Esophagus squamous epithelium (tissue), 4 donors: ENCODE measurements around the gene NAAA.

Experiments
- POLR2A ChIP-seq, 4 donors: fragments of 450-650 bp; IDR thresholded peaks; one replicate each; pipeline ENCODE4 v1.6.1; 2017; ENCODE audit warnings: antibody characterized with exemption in 4 of 4, mild to moderate bottlenecking in 4 of 4, moderate library complexity in 3 of 4
- TF ChIP-seq, protein P1 (sequence below), 6 experiments: fragments of 450-650 bp in 4 of 6; fragments of 200-600 bp in 2 of 6; sonication (generic) in 2 of 6; IDR thresholded peaks; one replicate each; pipeline ENCODE4 v1.5.1; 2016 to 2019; ENCODE audit warnings: antibody characterized with exemption in 6 of 6, mild to moderate bottlenecking in 4 of 6, moderate library complexity in 4 of 6

- TF ChIP-seq, protein P1, sequence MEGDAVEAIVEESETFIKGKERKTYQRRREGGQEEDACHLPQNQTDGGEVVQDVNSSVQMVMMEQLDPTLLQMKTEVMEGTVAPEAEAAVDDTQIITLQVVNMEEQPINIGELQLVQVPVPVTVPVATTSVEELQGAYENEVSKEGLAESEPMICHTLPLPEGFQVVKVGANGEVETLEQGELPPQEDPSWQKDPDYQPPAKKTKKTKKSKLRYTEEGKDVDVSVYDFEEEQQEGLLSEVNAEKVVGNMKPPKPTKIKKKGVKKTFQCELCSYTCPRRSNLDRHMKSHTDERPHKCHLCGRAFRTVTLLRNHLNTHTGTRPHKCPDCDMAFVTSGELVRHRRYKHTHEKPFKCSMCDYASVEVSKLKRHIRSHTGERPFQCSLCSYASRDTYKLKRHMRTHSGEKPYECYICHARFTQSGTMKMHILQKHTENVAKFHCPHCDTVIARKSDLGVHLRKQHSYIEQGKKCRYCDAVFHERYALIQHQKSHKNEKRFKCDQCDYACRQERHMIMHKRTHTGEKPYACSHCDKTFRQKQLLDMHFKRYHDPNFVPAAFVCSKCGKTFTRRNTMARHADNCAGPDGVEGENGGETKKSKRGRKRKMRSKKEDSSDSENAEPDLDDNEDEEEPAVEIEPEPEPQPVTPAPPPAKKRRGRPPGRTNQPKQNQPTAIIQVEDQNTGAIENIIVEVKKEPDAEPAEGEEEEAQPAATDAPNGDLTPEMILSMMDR (IDR thresholded peaks at IDR 0.05), result no peak
- TF ChIP-seq POLR2A (IDR thresholded peaks at IDR 0.05), result no peak
These were observed 31.4 kb downstream of the NAAA start for GRCh38 chr4:75909405-75909804.
